HEK293 (cell line): ENCODE measurements around the gene INTS6.

ENCODE experiments used
- CTCF ChIA-PET: fragments of 350-600 bp; formaldehyde crosslinking; extraction: SDS; loops from one replicate; lab custom pipeline; 2021; ENCODE audit warnings: antibody characterized with exemption; lab: Yijun Ruan, JAX
- POLR2A ChIA-PET: fragments of 300-600 bp; formaldehyde crosslinking; extraction: SDS; loops from one replicate; lab custom pipeline; 2020; ENCODE audit warnings: antibody characterized with exemption, inconsistent platforms; lab: Yijun Ruan, JAX
- H3K27ac ChIP-seq: fragments of 200-500 bp; sonication (Bioruptor generic); 2 replicates; pipeline ENCODE4 v1.5.1; 2014; ENCODE audit warnings: low read depth, low read length, control low read depth, inconsistent platforms; ENCODE audit errors: extremely low read depth
- H3K36me3 ChIP-seq, 2 experiments: fragments of 200-500 bp in 1 of 2; sonication (Bioruptor generic) in 1 of 2; 1 replicate in 1 of 2; 2 replicates in 1 of 2; pipeline ENCODE4 v1.5.1; 2014 to 2017; ENCODE audit warnings: inconsistent platforms in 2 of 2, low read length in 2 of 2; ENCODE audit not compliant: control insufficient read depth in 2 of 2, insufficient read depth in 1 of 2
- H3K4me1 ChIP-seq: fragments of 200-500 bp; sonication (Bioruptor generic); 2 replicates; pipeline ENCODE4 v1.5.1; 2014; ENCODE audit warnings: mild to moderate bottlenecking, low read length, inconsistent platforms; ENCODE audit not compliant: control insufficient read depth, insufficient read depth
- H3K4me3 ChIP-seq: 2 replicates; pipeline ENCODE4 v1.5.1; 2011; ENCODE audit warnings: low read depth, mild to moderate bottlenecking, control low read depth, low read length, moderate library complexity
- H3K9me3 ChIP-seq: fragments of 200-500 bp; sonication (Bioruptor generic); 2 replicates; pipeline ENCODE4 v1.5.1; 2014; ENCODE audit warnings: low read depth, low read length, inconsistent platforms; ENCODE audit not compliant: control insufficient read depth, insufficient read depth
- HIC1 ChIP-seq: fragments of 450-650 bp; formaldehyde crosslinking; IDR thresholded peaks from 2 replicates; pipeline ENCODE4 v1.5.1; 2016; ENCODE audit warnings: missing biosample characterization, missing genetic modification characterization
- INSM2 ChIP-seq: fragments of 450-650 bp; formaldehyde crosslinking; IDR thresholded peaks from 2 replicates; pipeline ENCODE4 v1.5.1; 2016; ENCODE audit warnings: missing biosample characterization, missing genetic modification characterization
- KLF16 ChIP-seq: fragments of 450-650 bp; formaldehyde crosslinking; IDR thresholded peaks from 2 replicates; pipeline ENCODE4 v1.5.1; 2017; ENCODE audit warnings: missing biosample characterization, missing genetic modification characterization
- KLF8 ChIP-seq: fragments of 450-650 bp; formaldehyde crosslinking; IDR thresholded peaks from 2 replicates; pipeline ENCODE4 v1.5.1; 2016; ENCODE audit warnings: missing biosample characterization, missing genetic modification characterization
- KLF9 ChIP-seq: fragments of 450-650 bp; formaldehyde crosslinking; IDR thresholded peaks from 2 replicates; pipeline ENCODE4 v1.5.1; 2016; ENCODE audit warnings: missing biosample characterization, missing genetic modification characterization, low read depth
- MYNN ChIP-seq: fragments of 450-650 bp; formaldehyde crosslinking; IDR thresholded peaks from 2 replicates; pipeline ENCODE4 v1.5.1; 2016; ENCODE audit warnings: missing biosample characterization, missing genetic modification characterization, borderline replicate concordance
- SP2 ChIP-seq: fragments of 450-650 bp; formaldehyde crosslinking; IDR thresholded peaks from 2 replicates; pipeline ENCODE4 v1.5.1; 2016; ENCODE audit warnings: missing biosample characterization, missing genetic modification characterization
- ZBTB7A ChIP-seq: fragments of 450-650 bp; formaldehyde crosslinking; IDR thresholded peaks from 2 replicates; pipeline ENCODE4 v1.5.1; 2016; ENCODE audit warnings: low read depth, missing biosample characterization, missing genetic modification characterization
- ZNF133 ChIP-seq: fragments of 450-650 bp; formaldehyde crosslinking; IDR thresholded peaks from 2 replicates; pipeline ENCODE4 v1.5.1; 2016; ENCODE audit warnings: missing biosample characterization, missing genetic modification characterization
- ZNF2 ChIP-seq: fragments of 450-650 bp; formaldehyde crosslinking; IDR thresholded peaks from 2 replicates; pipeline ENCODE4 v1.5.1; 2016; ENCODE audit warnings: missing biosample characterization, missing genetic modification characterization
- ZNF221 ChIP-seq: fragments of 450-650 bp; formaldehyde crosslinking; IDR thresholded peaks from 2 replicates; pipeline ENCODE4 v1.5.1; 2017; ENCODE audit warnings: missing biosample characterization, missing genetic modification characterization, borderline replicate concordance
- ZNF223 ChIP-seq: fragments of 450-650 bp; formaldehyde crosslinking; IDR thresholded peaks from 2 replicates; pipeline ENCODE4 v1.5.1; 2016; ENCODE audit warnings: missing biosample characterization, missing genetic modification characterization
- ZNF394 ChIP-seq: fragments of 450-650 bp; formaldehyde crosslinking; IDR thresholded peaks from 2 replicates; pipeline ENCODE4 v1.5.1; 2016; ENCODE audit warnings: missing biosample characterization, missing genetic modification characterization, mild to moderate bottlenecking, moderate library complexity, borderline replicate concordance
- ZNF560 ChIP-seq: fragments of 450-650 bp; formaldehyde crosslinking; IDR thresholded peaks from 2 replicates; pipeline ENCODE4 v1.5.1; 2017; ENCODE audit warnings: missing biosample characterization, missing genetic modification characterization, borderline replicate concordance
- ZNF561 ChIP-seq: fragments of 450-650 bp; IDR thresholded peaks from 2 replicates; pipeline ENCODE4 v1.5.1; 2018; ENCODE audit warnings: missing biosample characterization, missing genetic modification characterization, borderline replicate concordance
- ZNF571 ChIP-seq: fragments of 450-650 bp; formaldehyde crosslinking; IDR thresholded peaks from 2 replicates; pipeline ENCODE4 v1.5.0; 2017; ENCODE audit warnings: missing biosample characterization, missing genetic modification characterization
- ZNF580 ChIP-seq: fragments of 450-650 bp; formaldehyde crosslinking; IDR thresholded peaks from 2 replicates; pipeline ENCODE4 v1.5.1; 2016; ENCODE audit warnings: missing biosample characterization, missing genetic modification characterization
- ZNF585B ChIP-seq: fragments of 450-650 bp; formaldehyde crosslinking; IDR thresholded peaks from 2 replicates; pipeline ENCODE4 v1.5.1; 2016; ENCODE audit warnings: missing biosample characterization, missing genetic modification characterization
- ZNF600 ChIP-seq: fragments of 450-650 bp; formaldehyde crosslinking; IDR thresholded peaks from 2 replicates; pipeline ENCODE4 v1.5.1; 2016; ENCODE audit warnings: missing biosample characterization, missing genetic modification characterization
- ZNF626 ChIP-seq: fragments of 450-650 bp; sonication (Bioruptor Pico); formaldehyde crosslinking; IDR thresholded peaks from 2 replicates; pipeline ENCODE4 v1.5.1; 2018; ENCODE audit warnings: missing biosample characterization, missing genetic modification characterization, inconsistent platforms
- ZNF660 ChIP-seq: fragments of 450-650 bp; IDR thresholded peaks from 2 replicates; pipeline ENCODE4 v1.5.1; 2018; ENCODE audit warnings: missing biosample characterization, mild to moderate bottlenecking, missing genetic modification characterization
- ZNF664 ChIP-seq: fragments of 450-650 bp; formaldehyde crosslinking; IDR thresholded peaks from 2 replicates; pipeline ENCODE4 v1.5.1; 2016; ENCODE audit warnings: missing biosample characterization, missing genetic modification characterization
- ZNF792 ChIP-seq: fragments of 450-650 bp; formaldehyde crosslinking; IDR thresholded peaks from 2 replicates; pipeline ENCODE4 v1.5.1; 2016; ENCODE audit warnings: missing biosample characterization, missing genetic modification characterization
- ZSCAN30 ChIP-seq: fragments of 450-650 bp; IDR thresholded peaks from 2 replicates; pipeline ENCODE4 v1.5.1; 2018; ENCODE audit warnings: missing biosample characterization, mild to moderate bottlenecking, missing genetic modification characterization, moderate library complexity
- TF ChIP-seq, protein P1 (sequence below): fragments of 450-650 bp; formaldehyde crosslinking; IDR thresholded peaks from 2 replicates; pipeline ENCODE4 v1.5.1; 2016; ENCODE audit warnings: missing biosample characterization, missing genetic modification characterization
- TF ChIP-seq, protein P2 (sequence below): fragments of 450-650 bp; formaldehyde crosslinking; IDR thresholded peaks from 2 replicates; pipeline ENCODE4 v1.5.1; 2016; ENCODE audit warnings: missing biosample characterization, missing genetic modification characterization
- TF ChIP-seq, protein P3 (sequence below): fragments of 450-650 bp; formaldehyde crosslinking; IDR thresholded peaks from 2 replicates; pipeline ENCODE4 v1.5.1; 2017; ENCODE audit warnings: missing biosample characterization, missing genetic modification characterization

The INTS6 gene

DNA sequence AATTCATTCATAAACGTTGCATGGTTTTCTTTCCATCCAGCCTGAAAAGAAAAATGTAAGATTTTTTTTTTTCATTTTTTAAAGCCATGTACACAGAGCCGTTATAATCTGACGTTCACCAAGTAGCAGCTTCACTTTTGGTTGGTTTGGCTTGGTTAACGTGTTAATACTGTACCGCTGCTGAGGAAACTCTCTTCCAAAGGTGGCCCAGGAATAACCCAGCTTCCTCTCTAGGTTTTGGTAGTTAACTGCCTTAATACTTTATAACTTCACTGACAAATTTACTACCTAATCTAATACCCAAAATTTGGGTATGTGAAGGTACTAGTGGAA, 1.7 kb downstream of the INTS6 start:
- CTCF ChIA-PET: interaction anchor here (0.7 to 1.2 kb wide), 2 partner anchors 252 to 346 kb away, joined by 4 read pairs; no protein-coding TSS in a partner anchor
- 0 out of 2 replicates have a peak, but pooled peaks have one; percentile 18 for TF ChIP-seq ZNF394 (tag by site-specific recombination)
- TF ChIP-seq ZNF600 (tag by site-specific recombination): 0 out of 2 replicates have a peak, but pooled peaks have one; percentile 12
- TF ChIP-seq KLF16 (tag by site-specific recombination): no peak
- TF ChIP-seq ZNF2 (tag by site-specific recombination): peak; percentile 9; the same call in 1 of the 2 replicates
- no peak for TF ChIP-seq ZNF221 (tag by site-specific recombination)
- 0 out of 2 replicates have a peak, but pooled peaks have one; percentile 24 for TF ChIP-seq ZNF664 (tag by site-specific recombination)
- TF ChIP-seq ZNF561 (tag by site-specific recombination): 0 out of 2 replicates have a peak, but pooled peaks have one; percentile 51
- TF ChIP-seq ZSCAN30 (tag by site-specific recombination): no peak
- no peak for TF ChIP-seq ZNF792
- no peak for TF ChIP-seq ZNF133
- TF ChIP-seq, protein P1, sequence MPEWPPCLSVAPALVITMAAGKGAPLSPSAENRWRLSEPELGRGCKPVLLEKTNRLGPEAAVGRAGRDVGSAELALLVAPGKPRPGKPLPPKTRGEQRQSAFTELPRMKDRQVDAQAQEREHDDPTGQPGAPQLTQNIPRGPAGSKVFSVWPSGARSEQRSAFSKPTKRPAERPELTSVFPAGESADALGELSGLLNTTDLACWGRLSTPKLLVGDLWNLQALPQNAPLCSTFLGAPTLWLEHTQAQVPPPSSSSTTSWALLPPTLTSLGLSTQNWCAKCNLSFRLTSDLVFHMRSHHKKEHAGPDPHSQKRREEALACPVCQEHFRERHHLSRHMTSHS (tag by site-specific recombination): no peak
- TF ChIP-seq ZNF223 (tag by site-specific recombination): peak; percentile 70; the same call in 1 of the 2 replicates
- TF ChIP-seq ZNF580 (tag by site-specific recombination): no peak
- TF ChIP-seq, protein P2, sequence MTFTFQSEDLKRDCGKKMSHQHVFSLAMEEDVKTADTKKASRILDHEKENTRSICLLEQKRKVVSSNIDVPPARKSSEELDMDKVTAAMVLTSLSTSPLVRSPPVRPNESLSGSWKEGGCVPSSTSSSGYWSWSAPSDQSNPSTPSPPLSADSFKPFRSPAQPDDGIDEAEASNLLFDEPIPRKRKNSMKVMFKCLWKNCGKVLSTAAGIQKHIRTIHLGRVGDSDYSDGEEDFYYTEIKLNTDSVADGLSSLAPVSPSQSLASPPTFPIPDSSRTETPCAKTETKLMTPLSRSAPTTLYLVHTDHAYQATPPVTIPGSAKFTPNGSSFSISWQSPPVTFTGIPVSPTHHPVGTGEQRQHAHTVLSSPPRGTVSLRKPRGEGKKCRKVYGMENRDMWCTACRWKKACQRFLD (tag by site-specific recombination): no peak
- no peak for TF ChIP-seq HIC1 (tag by site-specific recombination)
- no peak for TF ChIP-seq MYNN (tag by site-specific recombination)
- no peak for TF ChIP-seq ZNF571 (tag by site-specific recombination)
- no peak; the same call in 1 of the 2 replicates for TF ChIP-seq ZNF660 (tag by site-specific recombination)
- no peak for TF ChIP-seq ZNF626 (tag by site-specific recombination)
- TF ChIP-seq, protein P3, sequence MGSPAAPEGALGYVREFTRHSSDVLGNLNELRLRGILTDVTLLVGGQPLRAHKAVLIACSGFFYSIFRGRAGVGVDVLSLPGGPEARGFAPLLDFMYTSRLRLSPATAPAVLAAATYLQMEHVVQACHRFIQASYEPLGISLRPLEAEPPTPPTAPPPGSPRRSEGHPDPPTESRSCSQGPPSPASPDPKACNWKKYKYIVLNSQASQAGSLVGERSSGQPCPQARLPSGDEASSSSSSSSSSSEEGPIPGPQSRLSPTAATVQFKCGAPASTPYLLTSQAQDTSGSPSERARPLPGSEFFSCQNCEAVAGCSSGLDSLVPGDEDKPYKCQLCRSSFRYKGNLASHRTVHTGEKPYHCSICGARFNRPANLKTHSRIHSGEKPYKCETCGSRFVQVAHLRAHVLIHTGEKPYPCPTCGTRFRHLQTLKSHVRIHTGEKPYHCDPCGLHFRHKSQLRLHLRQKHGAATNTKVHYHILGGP (tag by site-specific recombination): no peak
- TF ChIP-seq KLF8 (tag by site-specific recombination): no peak
- TF ChIP-seq SP2 (tag by site-specific recombination): no peak
- TF ChIP-seq ZNF585B (tag by site-specific recombination): no peak
- no peak for TF ChIP-seq INSM2
- TF ChIP-seq KLF9 (tag by site-specific recombination): no peak
- TF ChIP-seq ZBTB7A (tag by site-specific recombination): no peak
- TF ChIP-seq ZNF560: no peak
- Histone ChIP-seq H3K4me1 (no peaks in the 10 kb centered on the region; the same call in 1 of the 2 replicates), H3K9me3 (no peaks in the 10 kb centered on the region), H3K27ac (peak overlapping the region; percentile 95), H3K4me3 (peak overlapping the region; percentile 73), H3K36me3 (peaks cover 10 to 44% of the 10 kb centered on the region in 2 experiments; a peak in 2 of 3 replicates)
- POLR2A ChIA-PET: interaction anchor here (0.7 to 3.8 kb wide), 3 partner anchors 11 to 329 kb away, joined by 3 to 77 read pairs (median 4); partner anchors contain the start of gene WDFY2
